HK-2 (cell line): ENCODE data around the gene ASMTL.
"Not testable (repeated sequence)": the region's sequence is repeated elsewhere in the genome, so short reads cannot be mapped to it uniquely, and the experiment has no call there.

Source experiments
- DNase-seq: peaks from one replicate; pipeline ENCODE4 v3.0.0-alpha.2; 2018; ENCODE audit not compliant: unreplicated experiment

The ASMTL gene

GRCh38 chrX:1389181-1389992 lies 63.3 kb downstream of the ASMTL start:
- DNase-seq, result no peak

- DNase-seq, result no peak
These were observed 64.1 kb downstream of the ASMTL start for GRCh38 chrX:1388651-1389050.

GRCh38 chrX:1387141-1387776 lies 65.5 kb downstream of the ASMTL start:
- no peak for DNase-seq

- DNase-seq, result no peak
These were observed 66.2 kb downstream of the ASMTL start for GRCh38 chrX:1386338-1387127.

GRCh38 chrX:1385253-1386223 lies 67.2 kb downstream of the ASMTL start:
- no peak for DNase-seq

GRCh38 chrX:1384658-1385252 lies 68.0 kb downstream of the ASMTL start:
- DNase-seq, result no peak

GRCh38 chrX:1380672-1381233 lies 72.0 kb downstream of the ASMTL start:
- DNase-seq, result no peak

GRCh38 chrX:1378306-1378759 lies 74.4 kb downstream of the ASMTL start:
- DNase-seq, result no peak

GRCh38 chrX:1368385-1368698 lies 84.4 kb downstream of the ASMTL start:
- no peak for DNase-seq

GRCh38 chrX:1366363-1366762 lies 86.3 kb downstream of the ASMTL start:
- not testable (repeated sequence) for DNase-seq

GRCh38 chrX:1361910-1362309 lies 90.8 kb downstream of the ASMTL start:
- DNase-seq, result no peak

GRCh38 chrX:1361275-1361674 lies 91.4 kb downstream of the ASMTL start:
- no peak for DNase-seq

GRCh38 chrX:1360171-1360570 lies 92.5 kb downstream of the ASMTL start:
- DNase-seq, result no peak

- DNase-seq, result no peak
These were observed 93.2 kb downstream of the ASMTL start for GRCh38 chrX:1359477-1359873.

GRCh38 chrX:1358793-1359476 lies 93.8 kb downstream of the ASMTL start:
- no peak for DNase-seq

- no peak for DNase-seq
These were observed 94.7 kb downstream of the ASMTL start for GRCh38 chrX:1357993-1358392.

- DNase-seq, result no peak
These were observed 97.3 kb downstream of the ASMTL start for GRCh38 chrX:1355131-1356046.

GRCh38 chrX:1354036-1355019 lies 98.4 kb downstream of the ASMTL start:
- DNase-seq, result no peak
